Erythroblast (primary cell): ENCODE results near the gene HELT.

Experiments used
- GATA1 ChIP-seq: IDR thresholded peaks from 2 replicates; pipeline ENCODE4 v1.6.1; 2011; ENCODE audit warnings: low read depth, mild to moderate bottlenecking, control low read depth, low read length, moderate library complexity
- POLR2A ChIP-seq: IDR thresholded peaks from 2 replicates; pipeline ENCODE4 v1.6.1; 2011; ENCODE audit warnings: mild to moderate bottlenecking, low read length

GRCh38 chr4:185036842-185037241 lies 18.6 kb downstream of the HELT start:
- no peak for TF ChIP-seq POLR2A
- TF ChIP-seq GATA1, result no peak
